Neural progenitor cell (in vitro differentiated cells): ENCODE data around the gene SMG6.

Experiments used
- EZH2 ChIP-seq: fragments of 200-600 bp; sonication (generic); IDR thresholded peaks from 2 replicates; pipeline ENCODE4 v1.6.1; 2017; ENCODE audit warnings: antibody characterized with exemption, mild to moderate bottlenecking, moderate library complexity
- EZH2phosphoT487 ChIP-seq: fragments of 200-600 bp; sonication (generic); IDR thresholded peaks from 2 replicates; pipeline ENCODE4 v1.6.1; 2017; ENCODE audit warnings: antibody characterized with exemption
- TF ChIP-seq, protein P1 (sequence below): fragments of 200-600 bp; sonication (generic); IDR thresholded peaks from 2 replicates; pipeline ENCODE4 v1.5.1; 2017; ENCODE audit warnings: antibody characterized with exemption, mild to moderate bottlenecking

DNA sequence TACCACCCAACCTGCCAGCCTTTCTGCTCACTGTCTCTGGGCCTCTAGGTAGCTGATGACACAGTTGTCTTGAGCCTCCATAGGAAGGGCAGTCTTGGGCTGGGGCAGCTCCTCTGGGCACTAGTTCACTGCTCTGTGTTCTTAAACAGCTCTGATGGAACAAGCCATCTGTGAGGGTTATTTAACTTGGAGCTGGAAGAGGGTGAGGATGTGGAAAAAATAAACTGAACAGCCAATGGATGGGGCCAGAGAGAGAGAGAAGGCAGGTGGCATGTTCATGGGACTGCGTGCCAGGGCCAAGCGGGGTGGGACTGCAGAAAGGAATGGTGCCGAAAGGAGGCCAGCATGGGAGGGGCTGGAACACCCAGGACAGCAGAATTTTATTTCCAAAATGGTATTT lies 196.1 kb downstream of the SMG6 start:
- no peak for TF ChIP-seq EZH2
- TF ChIP-seq, protein P1, sequence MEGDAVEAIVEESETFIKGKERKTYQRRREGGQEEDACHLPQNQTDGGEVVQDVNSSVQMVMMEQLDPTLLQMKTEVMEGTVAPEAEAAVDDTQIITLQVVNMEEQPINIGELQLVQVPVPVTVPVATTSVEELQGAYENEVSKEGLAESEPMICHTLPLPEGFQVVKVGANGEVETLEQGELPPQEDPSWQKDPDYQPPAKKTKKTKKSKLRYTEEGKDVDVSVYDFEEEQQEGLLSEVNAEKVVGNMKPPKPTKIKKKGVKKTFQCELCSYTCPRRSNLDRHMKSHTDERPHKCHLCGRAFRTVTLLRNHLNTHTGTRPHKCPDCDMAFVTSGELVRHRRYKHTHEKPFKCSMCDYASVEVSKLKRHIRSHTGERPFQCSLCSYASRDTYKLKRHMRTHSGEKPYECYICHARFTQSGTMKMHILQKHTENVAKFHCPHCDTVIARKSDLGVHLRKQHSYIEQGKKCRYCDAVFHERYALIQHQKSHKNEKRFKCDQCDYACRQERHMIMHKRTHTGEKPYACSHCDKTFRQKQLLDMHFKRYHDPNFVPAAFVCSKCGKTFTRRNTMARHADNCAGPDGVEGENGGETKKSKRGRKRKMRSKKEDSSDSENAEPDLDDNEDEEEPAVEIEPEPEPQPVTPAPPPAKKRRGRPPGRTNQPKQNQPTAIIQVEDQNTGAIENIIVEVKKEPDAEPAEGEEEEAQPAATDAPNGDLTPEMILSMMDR, result no peak
- TF ChIP-seq EZH2phosphoT487, result no peak
